Spinal cord (tissue), 10 donors: ENCODE measurements around the gene SCNN1A. TPM values are rescaled to one million over a fixed set of nuclear protein-coding genes. Genes with fewer than 3 reads are reported as not detected.
A peak's percentile ranks its signal among the peaks of the same experiment; 100 is the strongest.

Experiments
- DNase-seq, 6 donors: peaks; one replicate each; pipeline versions ENCODE4 v3.0.0 to v3.0.0-alpha.2; 2013 to 2015; ENCODE audit warnings: low spot score in 6 of 6, low read depth in 4 of 6
- H3K27ac ChIP-seq: one replicate; pipeline ENCODE4 v1.5.1; 2013; ENCODE audit warnings: low read depth, low read length, control low read depth
- H3K27me3 ChIP-seq: one replicate; pipeline ENCODE4 v1.6.1; 2013; ENCODE audit warnings: low read length; ENCODE audit not compliant: control insufficient read depth, insufficient read depth
- H3K36me3 ChIP-seq: one replicate; pipeline ENCODE4 v1.6.1; 2013; ENCODE audit warnings: low read length; ENCODE audit not compliant: control insufficient read depth, insufficient read depth
- H3K4me1 ChIP-seq: one replicate; pipeline ENCODE4 v1.6.1; 2013; ENCODE audit warnings: low read length; ENCODE audit not compliant: control insufficient read depth, insufficient read depth
- H3K4me3 ChIP-seq: one replicate; pipeline ENCODE4 v1.5.1; 2013; ENCODE audit warnings: low read depth, low read length, control low read depth
- H3K9me3 ChIP-seq: one replicate; pipeline ENCODE4 v1.6.1; 2013; ENCODE audit warnings: low read length; ENCODE audit not compliant: control insufficient read depth, insufficient read depth
- WGBS: methylation state at CpG from one replicate; pipeline ENCODE4 v1.1.5; 2013; ENCODE audit warnings: missing lambda C conversion rate; ENCODE audit not compliant: insufficient coverage; 5-methylcytosine and 5-hydroxymethylcytosine counted together
- long read RNA-seq, 4 donors: transcript quantifications; one replicate each; lab custom pipeline, GENCODE V29; 2026
- polyA plus RNA-seq, 2 donors: library from polyadenylated mRNA; unstranded; fragments of 120-200 nt; gene quantifications; one replicate each; pipeline ENCODE4 v1.2.1, GENCODE V29; 2013; ENCODE audit not compliant: insufficient read length in 2 of 2
- total RNA-seq, 2 donors: library from RNA; depleted of rRNA in 1 of 2; stranded (reverse); fragments of 120-200 nt in 1 of 2; fragments of >200 nt in 1 of 2; gene quantifications; one replicate each; pipeline versions ENCODE4 v1.2.3 to v1.2.4, GENCODE V29; 2013 to 2014
- donor health status: healthy.

Gene SCNN1A
- total RNA-seq (1 to 10 TPM in 1 of 2 donors, under 1 TPM in 1; 0.40 to 1.3 TPM), polyA plus RNA-seq (under 1 TPM; 0.69 to 0.76 TPM)
- long read RNA-seq, donor 1: 0 reads
- long read RNA-seq, donor 2: 0 reads
- long read RNA-seq, donor 3: 0 reads
- long read RNA-seq, donor 4: 0 reads

DNA sequence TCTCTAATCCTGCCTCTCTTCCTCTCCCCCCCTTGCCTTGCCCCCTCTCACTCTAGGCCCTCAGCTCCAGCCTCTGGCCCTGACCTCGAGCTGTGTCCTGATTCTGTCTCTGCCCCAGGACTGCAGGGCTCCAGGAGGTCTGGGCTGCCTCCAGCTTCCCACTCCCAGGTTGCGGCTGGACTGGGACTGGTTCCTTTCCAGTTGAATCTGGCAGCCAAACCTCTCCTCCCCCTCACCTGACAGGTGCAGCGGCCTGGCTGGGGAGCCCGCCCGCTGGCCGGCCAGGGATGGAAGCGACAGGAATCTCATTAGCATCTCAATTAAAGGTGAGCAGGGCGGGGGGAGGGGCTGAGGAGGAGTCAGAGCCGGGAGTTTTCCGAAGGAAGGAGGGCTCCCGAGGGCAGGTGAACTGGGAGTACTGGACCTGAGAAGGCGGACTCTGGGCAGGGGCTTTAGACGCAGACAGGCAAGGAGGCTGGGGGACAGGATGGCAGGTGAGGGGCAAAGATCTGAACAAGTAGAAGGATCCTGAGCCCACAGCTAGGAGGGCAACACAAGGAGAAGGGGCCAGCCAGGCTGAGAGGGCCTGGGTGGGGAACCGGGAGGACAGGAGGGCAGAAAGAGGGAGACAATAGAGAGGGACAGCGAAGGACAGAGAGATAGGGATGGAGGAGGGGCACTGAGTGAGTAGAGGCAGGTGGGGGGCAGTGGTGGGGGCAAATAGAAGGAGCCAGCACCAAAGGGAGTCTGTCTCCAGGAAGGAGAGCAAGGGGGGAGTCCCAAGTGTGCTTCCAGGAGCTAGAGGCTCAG, at the start of gene SCNN1A:
TSS of gene SCNN1A (minus strand) at position 295 of the 810 bp plus-strand sequence. CDS start 780 bp downstream, outside the sequence.
- peak within 1 kb of the TSS; percentile 2 for H3K27ac ChIP-seq
- peaks cover 20% of the 10 kb centered on the region for H3K4me1 ChIP-seq
- WGBS: 61% methylated on average over 15 of the region's 15 CpGs

DNA sequence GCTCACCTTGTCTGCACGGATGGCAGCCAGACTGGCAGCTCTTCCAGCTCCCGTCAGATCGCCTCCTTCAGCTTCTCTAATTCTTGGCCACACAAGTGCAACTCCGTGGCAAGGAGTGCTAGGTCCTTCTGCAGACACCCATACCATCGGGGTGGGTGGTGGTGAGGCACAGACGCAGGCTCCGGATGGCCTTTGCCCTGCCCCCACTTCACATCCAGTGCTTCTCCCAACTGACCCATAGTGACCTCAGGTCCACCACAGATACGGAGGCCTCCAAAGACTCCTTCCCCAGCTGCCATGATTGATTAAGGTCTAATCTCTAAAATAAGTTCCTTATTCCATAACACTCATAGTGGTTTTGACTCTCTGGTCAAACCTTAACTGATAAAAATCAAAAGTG, 49.5 kb upstream of the SCNN1A start:
- Histone ChIP-seq H3K4me1 (peaks cover 3% of the 10 kb centered on the region), H3K27me3 (no peaks in the 10 kb centered on the region), H3K27ac (no peak overlapping the region), H3K36me3 (no peaks in the 10 kb centered on the region), H3K4me3 (no peak overlapping the region), H3K9me3 (no peaks in the 10 kb centered on the region)
- 81% methylated on average over 6 of the region's 8 CpGs for WGBS
- DNase-seq: no peak

More for the DNA sequence above, at the start of gene SCNN1A:
- no peaks in the 10 kb centered on the region for H3K9me3 ChIP-seq
- H3K36me3 ChIP-seq: no peaks in the 10 kb centered on the region
- no peak for DNase-seq
- H3K4me3 ChIP-seq: no peak within 1 kb of the TSS
- peaks cover 28% of the 10 kb centered on the region for H3K27me3 ChIP-seq

DNA sequence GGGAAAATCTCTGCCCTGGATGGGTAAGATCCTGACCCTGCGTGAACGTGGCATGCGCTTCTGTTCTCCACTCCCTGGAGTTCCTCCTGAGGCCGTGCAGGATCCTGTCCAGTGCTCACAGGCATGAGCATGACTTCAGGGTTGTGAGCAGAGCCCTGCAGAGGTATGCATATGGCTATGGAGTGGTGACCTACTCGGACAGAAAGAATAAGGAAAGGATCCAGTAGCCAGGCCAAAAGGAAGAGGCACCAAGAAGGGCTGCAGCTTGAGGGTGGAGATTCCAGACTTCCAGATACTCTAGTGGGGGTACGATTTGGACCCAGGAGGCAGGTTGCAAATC, 48.6 kb upstream of the SCNN1A start:
- no peak for DNase-seq
- WGBS: 67% methylated on average over 5 of the region's 6 CpGs
- H3K27ac ChIP-seq: no peak overlapping the region

DNA sequence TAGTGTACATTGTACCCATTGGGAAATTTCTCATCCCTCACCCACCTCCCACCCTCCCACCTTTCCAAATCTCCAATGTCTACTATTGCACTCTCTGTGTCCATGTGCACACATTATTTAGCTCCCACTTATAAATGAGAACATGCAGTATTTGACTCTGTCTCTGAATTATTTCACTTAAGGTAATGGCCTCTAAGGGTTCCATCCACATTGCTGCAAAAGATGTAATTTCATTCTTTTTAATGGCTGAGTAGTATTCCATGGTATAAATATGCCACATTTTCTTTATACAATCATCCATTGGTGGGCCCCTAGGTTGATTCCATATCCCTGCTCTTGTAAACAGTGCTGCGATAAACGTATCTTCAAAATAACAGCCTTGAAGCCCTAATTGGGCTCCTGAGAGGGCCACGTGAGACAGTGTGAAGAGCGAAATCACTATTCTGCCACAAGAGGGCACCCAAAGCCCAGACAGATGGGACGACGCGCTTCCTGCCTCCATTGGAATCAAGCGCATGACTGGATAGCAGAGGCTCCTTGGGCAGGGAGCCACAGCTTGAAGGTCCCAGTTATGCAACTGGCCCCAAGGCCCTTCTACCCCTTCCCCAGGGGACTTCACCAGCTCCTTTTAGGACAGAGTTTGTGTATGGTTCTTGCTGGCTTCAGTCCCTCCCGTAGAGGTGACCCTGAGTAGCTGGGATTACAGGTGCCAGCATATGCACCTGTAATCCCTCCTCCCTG, 48.1 kb upstream of the SCNN1A start:
- H3K27me3 ChIP-seq: no peaks in the 10 kb centered on the region
- H3K36me3 ChIP-seq: no peaks in the 10 kb centered on the region
- H3K4me1 ChIP-seq: peaks cover 3% of the 10 kb centered on the region
- 11% methylated on average over 9 of the region's 9 CpGs for WGBS
- H3K9me3 ChIP-seq: no peaks in the 10 kb centered on the region
- DNase-seq: peak; percentile 46 to 93 (median 74)
- H3K4me3 ChIP-seq: no peak overlapping the region
- no peak overlapping the region for H3K27ac ChIP-seq

More for the DNA sequence above, 48.6 kb upstream of the SCNN1A start:
- no peaks in the 10 kb centered on the region for H3K36me3 ChIP-seq
- H3K27me3 ChIP-seq: no peaks in the 10 kb centered on the region
- no peaks in the 10 kb centered on the region for H3K9me3 ChIP-seq
- peaks cover 3% of the 10 kb centered on the region for H3K4me1 ChIP-seq
- no peak overlapping the region for H3K4me3 ChIP-seq

DNA sequence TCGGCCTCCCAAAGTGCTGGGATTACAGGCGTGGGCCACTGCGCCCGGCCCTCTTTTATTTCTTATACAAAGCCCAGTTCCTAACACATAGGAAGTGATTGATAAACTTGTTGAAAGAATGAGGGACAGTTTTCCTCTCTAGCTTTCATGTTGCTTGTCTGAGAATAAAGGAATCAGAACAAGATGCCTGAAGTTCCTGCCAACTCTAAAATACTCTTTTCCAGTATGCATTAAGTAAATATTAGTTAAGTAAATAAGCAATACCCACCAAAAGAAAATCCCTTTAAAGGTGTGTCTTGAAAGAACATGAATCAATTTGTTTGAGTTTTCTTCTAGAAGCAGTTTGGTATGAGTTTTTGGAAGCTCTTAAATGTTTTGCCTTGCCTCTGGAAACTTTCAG, 45.0 kb upstream of the SCNN1A start:
- Histone ChIP-seq H3K36me3 (no peaks in the 10 kb centered on the region), H3K4me3 (no peak overlapping the region), H3K27ac (no peak overlapping the region), H3K4me1 (no peaks in the 10 kb centered on the region), H3K9me3 (no peaks in the 10 kb centered on the region), H3K27me3 (no peaks in the 10 kb centered on the region)
- no CpG with 5 or more reads among the region's 4 CpGs for WGBS
- DNase-seq: no peak

DNA sequence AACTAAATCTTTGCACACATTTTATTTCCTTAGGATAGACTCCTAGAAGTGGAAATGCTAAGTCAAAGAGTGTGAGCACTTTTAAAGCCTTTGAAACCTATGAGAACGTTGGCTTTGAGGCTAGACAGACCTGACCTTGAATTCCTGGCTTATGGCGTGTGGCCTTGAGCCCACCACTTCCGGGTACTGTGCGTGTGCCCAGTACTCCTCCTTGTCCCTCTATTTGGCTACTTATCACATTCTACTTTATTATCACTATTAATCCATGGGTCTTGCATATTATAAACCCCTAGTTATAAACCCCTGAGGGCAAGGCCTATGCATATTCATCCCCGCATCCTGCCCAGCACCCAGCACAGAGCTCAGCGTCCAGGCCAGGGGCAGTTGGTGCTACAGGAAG, 43.4 kb upstream of the SCNN1A start:
- H3K27ac ChIP-seq: no peak overlapping the region
- H3K4me3 ChIP-seq: no peak overlapping the region
- no peaks in the 10 kb centered on the region for H3K9me3 ChIP-seq
- no peaks in the 10 kb centered on the region for H3K27me3 ChIP-seq
- DNase-seq: no peak
- WGBS: 89% methylated on average over 6 of the region's 6 CpGs
- no peaks in the 10 kb centered on the region for H3K4me1 ChIP-seq
- no peaks in the 10 kb centered on the region for H3K36me3 ChIP-seq

DNA sequence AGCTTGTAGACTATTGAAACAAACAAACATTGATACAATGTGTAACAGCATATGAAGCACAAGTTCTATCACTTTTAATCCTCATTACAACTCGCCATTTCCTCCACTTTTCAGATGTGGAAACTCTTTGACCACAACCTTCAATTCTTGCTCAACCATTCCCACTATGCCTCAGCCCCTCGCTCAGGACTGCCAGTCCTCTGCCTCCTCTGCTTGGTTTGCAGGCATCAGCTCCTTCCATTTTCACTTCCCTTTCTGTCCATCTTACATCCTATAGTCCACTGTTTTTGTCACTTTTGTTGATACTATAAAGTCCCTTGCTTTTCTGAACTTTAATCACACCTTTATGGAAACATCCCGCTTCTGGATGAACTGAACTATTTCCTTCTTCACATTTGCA, 41.2 kb upstream of the SCNN1A start:
- Histone ChIP-seq H3K4me3 (no peak overlapping the region), H3K9me3 (no peaks in the 10 kb centered on the region), H3K27me3 (no peaks in the 10 kb centered on the region), H3K4me1 (no peaks in the 10 kb centered on the region), H3K27ac (no peak overlapping the region), H3K36me3 (no peaks in the 10 kb centered on the region)
- DNase-seq: no peak
- 94% methylated on average over 3 of the region's 3 CpGs for WGBS

DNA sequence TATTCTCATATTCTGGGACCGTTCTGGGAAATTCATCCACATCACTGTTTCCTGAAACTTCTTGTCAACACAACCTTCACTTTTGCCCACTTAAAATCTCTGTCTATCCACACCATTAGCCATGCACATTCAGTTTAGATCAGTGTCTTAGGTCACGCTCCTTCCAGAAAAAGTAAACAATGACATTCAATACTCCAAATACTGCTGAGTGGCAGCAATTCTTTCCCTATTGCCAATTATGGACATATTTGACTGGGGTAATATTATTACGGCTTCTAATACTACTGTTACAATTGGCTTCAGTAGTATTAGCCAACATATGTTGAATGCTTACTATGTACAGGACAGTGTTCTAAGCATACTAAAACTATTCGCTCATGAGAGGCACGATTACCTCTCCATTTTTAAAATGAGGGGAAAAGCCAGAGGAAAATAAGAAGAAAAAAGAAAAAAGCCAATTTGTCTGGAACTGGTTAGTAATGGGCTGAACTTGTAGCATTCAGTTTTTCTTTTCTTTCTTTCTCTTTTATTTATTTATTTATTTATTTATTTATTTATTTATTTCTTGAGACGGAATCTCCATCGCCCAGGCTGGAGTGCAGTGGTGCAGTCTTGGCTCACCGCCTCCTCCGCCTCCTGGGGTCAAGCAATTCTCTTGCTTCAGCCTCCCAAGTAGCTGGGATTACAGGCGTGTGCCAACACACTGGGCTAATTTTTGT, 32.0 kb upstream of the SCNN1A start:
- no peaks in the 10 kb centered on the region for H3K27me3 ChIP-seq
- no peaks in the 10 kb centered on the region for H3K36me3 ChIP-seq
- H3K27ac ChIP-seq: no peak overlapping the region
- WGBS: 93% methylated on average over 3 of the region's 10 CpGs
- no peak for DNase-seq
- no peaks in the 10 kb centered on the region for H3K9me3 ChIP-seq
- H3K4me3 ChIP-seq: no peak overlapping the region
- H3K4me1 ChIP-seq: no peaks in the 10 kb centered on the region

DNA sequence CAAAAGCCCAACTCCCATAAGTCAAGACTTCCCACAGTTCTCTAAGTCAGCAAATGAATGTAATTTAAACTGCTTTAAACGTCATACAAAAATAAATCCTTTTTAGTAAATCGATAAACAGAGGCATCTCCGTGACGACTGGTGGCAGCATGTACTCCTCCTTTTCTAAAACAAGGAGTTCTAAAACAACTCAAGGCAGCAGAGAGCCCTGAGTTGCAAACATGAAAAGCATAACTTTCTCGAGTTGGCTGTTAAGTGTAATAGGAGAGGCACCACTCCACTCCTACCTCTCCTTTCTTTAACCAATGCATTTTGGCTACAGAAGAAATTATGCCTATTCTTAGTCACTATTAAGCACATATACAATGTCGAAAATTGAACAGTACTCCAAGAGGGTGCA, 30.6 kb upstream of the SCNN1A start:
- Histone ChIP-seq H3K27ac (no peak overlapping the region), H3K4me3 (no peak overlapping the region), H3K4me1 (no peaks in the 10 kb centered on the region), H3K9me3 (no peaks in the 10 kb centered on the region), H3K27me3 (no peaks in the 10 kb centered on the region), H3K36me3 (no peaks in the 10 kb centered on the region)
- no peak for DNase-seq
- WGBS: no CpG with 5 or more reads among the region's 6 CpGs
